HG03575 (cell line): ENCODE data around the gene XPR1.

Experiments used
- ATAC-seq: cut with Tn5 transposase; IDR thresholded peaks from one replicate; pipeline ENCODE4 v1.9.1; 2021; ENCODE audit not compliant: unreplicated experiment, insufficient number of reproducible peaks, low FRiP score; ENCODE audit errors: extremely low read depth

The XPR1 gene

GRCh38 chr1:180611016-180611930, 20.5 kb upstream of the XPR1 start:
- no peak for ATAC-seq

GRCh38 chr1:180612632-180613031, 19.2 kb upstream of the XPR1 start:
- no peak for ATAC-seq

- no peak for ATAC-seq
These were observed 17.1 kb upstream of the XPR1 start for GRCh38 chr1:180614730-180615129.

- no peak for ATAC-seq
These were observed 16.1 kb upstream of the XPR1 start for GRCh38 chr1:180615493-180616290.

GRCh38 chr1:180616439-180616838, 15.4 kb upstream of the XPR1 start:
- ATAC-seq, result no peak

GRCh38 chr1:180617774-180618395, 13.9 kb upstream of the XPR1 start:
- no peak for ATAC-seq

- ATAC-seq, result no peak
These were observed 11.2 kb upstream of the XPR1 start for GRCh38 chr1:180620581-180620980.

GRCh38 chr1:180622658-180623508, 8.9 kb upstream of the XPR1 start:
- no peak for ATAC-seq

- ATAC-seq, result no peak
These were observed 8.1 kb upstream of the XPR1 start for GRCh38 chr1:180623579-180624347.

- no peak for ATAC-seq
These were observed 5.1 kb upstream of the XPR1 start for GRCh38 chr1:180626711-180627110.

- ATAC-seq, result no peak
These were observed 4.4 kb upstream of the XPR1 start for GRCh38 chr1:180627411-180627810.

- no peak for ATAC-seq
These were observed 3.2 kb upstream of the XPR1 start for GRCh38 chr1:180628646-180629045.

GRCh38 chr1:180630408-180631193, 1.2 kb upstream of the XPR1 start:
- ATAC-seq, result no peak

GRCh38 chr1:180631194-180631765, 542 bp upstream of the XPR1 start:
- ATAC-seq, result peak; percentile 3

GRCh38 chr1:180632326-180633056, 669 bp downstream of the XPR1 start:
- ATAC-seq, result peak; percentile 4
